AG04449 (cell line): ENCODE results near the gene MRPS6.

Experiments
- CTCF ChIA-PET: fragments of 350-600 bp; formaldehyde crosslinking; extraction: SDS; loops from one replicate; lab custom pipeline; 2021; ENCODE audit warnings: antibody characterized with exemption; lab: Yijun Ruan, JAX
- POLR2A ChIA-PET: fragments of 400-600, 350-600 bp; formaldehyde crosslinking; extraction: SDS; loops from one replicate; lab custom pipeline; 2020; ENCODE audit warnings: antibody characterized with exemption, inconsistent platforms; lab: Yijun Ruan, JAX
- DNase-seq: peaks from one replicate; pipeline ENCODE4 v3.0.0-alpha.2; 2010; ENCODE audit warnings: low read depth, low spot score
- H3K4me3 ChIP-seq: 2 replicates; pipeline ENCODE4 v1.5.1; 2011; ENCODE audit warnings: low read depth, mild to moderate bottlenecking, control low read depth, low read length
- TF ChIP-seq, protein P1 (sequence below): IDR thresholded peaks from one replicate; pipeline ENCODE4 v1.5.1; 2011; ENCODE audit warnings: mild to moderate bottlenecking, moderate library complexity, low read length, control low read depth, inconsistent platforms; ENCODE audit not compliant: insufficient read depth; ENCODE audit errors: missing control alignments

MRPS6 gene

GRCh38 chr21:34133802-34134201 lies 60.4 kb downstream of the MRPS6 start:
- ChIA-PET POLR2A (no interaction called here), CTCF (interaction anchor here (1.3 to 1.9 kb wide), 2 partner anchors 13 to 210 kb away, joined by 3 to 7 read pairs; no protein-coding TSS in a partner anchor)
- no peak for DNase-seq
- H3K4me3 ChIP-seq = no peak overlapping the region
- TF ChIP-seq, protein P1, sequence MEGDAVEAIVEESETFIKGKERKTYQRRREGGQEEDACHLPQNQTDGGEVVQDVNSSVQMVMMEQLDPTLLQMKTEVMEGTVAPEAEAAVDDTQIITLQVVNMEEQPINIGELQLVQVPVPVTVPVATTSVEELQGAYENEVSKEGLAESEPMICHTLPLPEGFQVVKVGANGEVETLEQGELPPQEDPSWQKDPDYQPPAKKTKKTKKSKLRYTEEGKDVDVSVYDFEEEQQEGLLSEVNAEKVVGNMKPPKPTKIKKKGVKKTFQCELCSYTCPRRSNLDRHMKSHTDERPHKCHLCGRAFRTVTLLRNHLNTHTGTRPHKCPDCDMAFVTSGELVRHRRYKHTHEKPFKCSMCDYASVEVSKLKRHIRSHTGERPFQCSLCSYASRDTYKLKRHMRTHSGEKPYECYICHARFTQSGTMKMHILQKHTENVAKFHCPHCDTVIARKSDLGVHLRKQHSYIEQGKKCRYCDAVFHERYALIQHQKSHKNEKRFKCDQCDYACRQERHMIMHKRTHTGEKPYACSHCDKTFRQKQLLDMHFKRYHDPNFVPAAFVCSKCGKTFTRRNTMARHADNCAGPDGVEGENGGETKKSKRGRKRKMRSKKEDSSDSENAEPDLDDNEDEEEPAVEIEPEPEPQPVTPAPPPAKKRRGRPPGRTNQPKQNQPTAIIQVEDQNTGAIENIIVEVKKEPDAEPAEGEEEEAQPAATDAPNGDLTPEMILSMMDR = no peak

DNA sequence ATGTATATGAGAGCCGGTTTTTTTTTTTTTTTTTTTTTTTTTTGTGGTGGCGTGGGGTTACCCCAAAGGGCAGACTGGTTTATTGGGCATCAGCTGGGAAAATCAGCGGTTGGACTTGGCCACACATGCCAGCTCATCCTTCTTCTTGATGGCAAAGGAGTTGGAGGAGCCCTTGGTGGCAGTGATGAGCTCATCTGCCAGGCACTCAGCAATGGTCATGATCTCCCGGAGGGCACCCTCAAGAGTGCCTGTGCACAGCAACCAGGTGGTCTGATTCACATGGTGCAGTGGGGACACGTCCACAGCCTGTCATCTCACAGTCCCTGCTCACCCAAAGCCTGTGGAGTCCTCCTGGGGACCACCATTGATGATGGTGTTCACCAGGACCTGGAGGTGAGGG lies 62.0 kb downstream of the MRPS6 start:
- ChIA-PET POLR2A (no interaction called here), CTCF (interaction anchor here (1.0 kb wide), 1 partner anchor 37 kb away, joined by 3 read pairs; no protein-coding TSS in a partner anchor)
- no peak for DNase-seq
- TF ChIP-seq, protein P1 = no peak
- no peak overlapping the region for H3K4me3 ChIP-seq

GRCh38 chr21:34141373-34141772 lies 68.0 kb downstream of the MRPS6 start:
- TF ChIP-seq, protein P1 = no peak
- ChIA-PET POLR2A (no interaction called here), CTCF (interaction anchor here (2.2 to 3.2 kb wide), 2 partner anchors 10 to 13 kb away, joined by 7 to 13 read pairs; no protein-coding TSS in a partner anchor)
- DNase-seq = no peak
- H3K4me3 ChIP-seq = no peak overlapping the region

DNA sequence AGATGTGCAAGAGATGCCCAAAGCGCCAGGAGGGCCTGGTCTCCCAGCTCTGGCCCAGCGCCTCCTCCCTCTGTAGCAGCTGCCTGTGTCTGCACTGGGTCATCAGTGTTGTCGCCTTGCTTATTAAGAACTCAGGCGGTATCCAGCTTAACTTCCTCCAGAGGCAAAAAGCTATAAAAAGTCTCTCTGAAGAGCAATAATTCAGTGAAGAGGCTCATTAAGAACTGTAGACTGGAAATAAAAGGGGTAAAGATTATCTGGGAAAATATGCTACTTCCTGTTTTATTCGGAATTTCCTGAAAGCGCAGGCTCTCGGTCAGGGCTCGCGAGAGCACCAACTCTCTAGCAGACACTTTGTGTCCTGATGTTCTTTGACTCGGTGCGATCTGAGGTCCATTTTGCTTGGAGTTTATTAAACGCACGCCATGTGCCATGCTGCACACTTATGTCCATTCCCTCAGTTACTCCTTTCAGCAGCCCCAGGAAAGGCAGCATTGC lies 70.4 kb downstream of the MRPS6 start:
- CTCF ChIA-PET = no interaction called here
- TF ChIP-seq, protein P1 = no peak
- POLR2A ChIA-PET = no interaction called here
- no peak overlapping the region for H3K4me3 ChIP-seq
- DNase-seq = no peak

DNA sequence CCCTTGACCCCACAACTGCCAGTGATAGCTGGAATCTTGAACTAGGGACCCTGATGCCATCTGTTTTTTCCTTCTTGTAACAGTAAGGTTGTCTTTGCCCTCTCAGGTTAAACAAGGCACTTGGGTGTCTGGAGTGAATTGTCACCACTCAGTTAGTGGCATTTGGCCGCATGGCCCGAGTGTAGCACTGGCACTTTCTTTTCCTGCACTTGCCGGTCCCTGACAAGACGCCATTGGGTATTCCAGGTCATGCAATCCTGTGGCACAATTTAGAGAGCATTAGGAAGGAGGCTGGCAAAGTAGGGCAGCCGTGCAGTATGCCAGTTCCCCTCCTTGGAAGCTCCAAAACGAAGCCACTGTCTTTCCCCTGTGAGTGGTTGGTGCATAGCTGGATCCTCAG lies 70.8 kb downstream of the MRPS6 start:
- ChIA-PET POLR2A (no interaction called here), CTCF (no interaction called here)
- H3K4me3 ChIP-seq = no peak overlapping the region
- TF ChIP-seq, protein P1 = no peak
- no peak for DNase-seq

DNA sequence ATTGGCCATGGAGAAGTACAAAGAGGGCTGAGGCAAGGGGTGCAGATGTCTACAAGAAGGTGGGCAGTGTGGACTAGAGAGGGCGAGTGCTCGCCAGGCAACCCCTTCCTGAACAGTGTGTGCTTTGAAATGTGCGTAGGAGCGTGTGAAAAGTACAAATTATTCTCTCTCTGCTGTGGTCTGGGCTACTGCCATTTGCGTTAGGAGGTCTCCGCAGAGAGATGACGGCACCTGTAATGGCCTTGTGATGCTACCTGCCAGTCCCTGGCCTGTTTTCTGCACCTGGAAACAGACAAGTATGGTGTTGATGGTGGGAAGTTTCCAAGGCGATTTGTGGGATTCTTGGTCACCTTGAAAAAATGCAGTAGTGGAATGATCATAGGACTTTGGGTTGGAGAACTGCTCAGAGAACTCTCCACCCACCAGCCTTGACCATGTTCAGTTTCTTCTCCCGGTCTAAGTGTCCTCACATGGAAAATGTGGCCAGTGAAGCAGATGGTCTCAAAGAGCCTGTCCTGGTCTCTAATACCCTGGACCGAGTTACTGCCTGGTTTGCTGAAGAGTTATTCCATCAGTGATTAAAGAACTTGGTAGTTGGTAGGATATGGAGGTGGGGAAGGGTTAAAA lies 74.5 kb downstream of the MRPS6 start:
- TF ChIP-seq, protein P1 = no peak
- ChIA-PET POLR2A (no interaction called here), CTCF (interaction anchor here (1.3 kb wide), 1 partner anchor 11 kb away, joined by 3 read pairs; no protein-coding TSS in a partner anchor)
- no peak overlapping the region for H3K4me3 ChIP-seq
- no peak for DNase-seq
